AG04450 (cell line): ENCODE results near the gene HBA2. TPM values are rescaled to one million over a fixed set of nuclear protein-coding genes. Genes with fewer than 3 reads are reported as not detected.

ENCODE experiments used
- CTCF ChIA-PET: fragments of 300-600, 350-600 bp; formaldehyde crosslinking; extraction: SDS; loops from one replicate; lab custom pipeline; 2022; ENCODE audit warnings: antibody characterized with exemption, inconsistent platforms; lab: Charles Lee
- POLR2A ChIA-PET: fragments of 350-600 bp; formaldehyde crosslinking; extraction: SDS; loops from one replicate; lab custom pipeline; 2021; ENCODE audit warnings: antibody characterized with exemption, inconsistent platforms; lab: Yijun Ruan, JAX
- DNase-seq: peaks from one replicate; pipeline ENCODE4 v3.0.0-alpha.2; 2011; ENCODE audit warnings: low read depth, low spot score
- H3K27ac ChIP-seq: one replicate; pipeline ENCODE4 v1.5.1; 2012; ENCODE audit warnings: low read depth, low read length, control low read depth
- H3K27me3 ChIP-seq: one replicate; pipeline ENCODE4 v1.6.0; 2012; ENCODE audit warnings: low read length; ENCODE audit not compliant: control insufficient read depth, insufficient read depth
- H3K4me3 ChIP-seq: 2 replicates; pipeline ENCODE4 v1.5.1; 2011; ENCODE audit warnings: mild to moderate bottlenecking, low read depth, low read length, control low read depth
- H3K9me3 ChIP-seq: 2 replicates; pipeline ENCODE4 v1.5.1; 2012; ENCODE audit warnings: low read length; ENCODE audit not compliant: control insufficient read depth, insufficient read depth
- polyA plus RNA-seq: library from polyadenylated mRNA; depleted of rRNA; stranded (reverse); fragments of >200 nt; gene quantifications from 2 replicates; pipeline ENCODE4 v1.2.3, GENCODE V29; 2011
- TF ChIP-seq, protein P1 (sequence below): IDR thresholded peaks from 2 replicates; pipeline ENCODE4 v1.5.1; 2011; ENCODE audit warnings: low read depth, low read length, control low read depth, inconsistent platforms

HBA2 gene
- polyA plus RNA-seq, 1 experiment = not detected

DNA sequence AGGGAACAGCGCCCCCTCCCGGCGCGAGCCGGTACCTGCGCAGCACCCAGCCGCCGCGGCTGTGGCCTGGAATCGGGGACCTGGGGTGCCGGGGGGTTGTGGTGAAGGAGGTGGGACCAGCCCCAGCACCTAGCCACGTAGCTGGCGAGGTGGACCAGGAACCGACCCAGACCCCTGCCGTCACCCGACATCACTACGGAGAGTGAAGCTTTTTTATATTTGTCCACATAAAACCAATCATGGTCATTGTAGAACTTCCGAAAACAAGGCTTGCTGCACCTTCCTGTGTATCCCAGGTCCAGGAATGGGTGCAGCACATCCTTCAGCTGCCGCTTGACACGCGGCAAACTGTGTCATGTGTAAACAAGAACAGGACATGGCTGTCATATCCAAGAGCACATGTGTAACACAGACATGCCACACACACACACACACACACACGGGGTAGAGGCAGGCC lies 8.9 kb downstream of the HBA2 start:
- ChIA-PET POLR2A (interaction anchor here (0.8 kb wide), 1 partner anchor 25 kb away, joined by 5 read pairs; no protein-coding TSS in a partner anchor), CTCF (interaction anchor here (0.6 to 4.0 kb wide), 22 partner anchors 9 to 181 kb away, joined by 3 to 89 read pairs (median 4); no protein-coding TSS in a partner anchor)
- no peak for DNase-seq
- Histone ChIP-seq H3K27me3 (peaks cover 25% of the 10 kb centered on the region), H3K9me3 (no peaks in the 10 kb centered on the region), H3K4me3 (no peak overlapping the region), H3K27ac (no peak overlapping the region)
- TF ChIP-seq, protein P1, sequence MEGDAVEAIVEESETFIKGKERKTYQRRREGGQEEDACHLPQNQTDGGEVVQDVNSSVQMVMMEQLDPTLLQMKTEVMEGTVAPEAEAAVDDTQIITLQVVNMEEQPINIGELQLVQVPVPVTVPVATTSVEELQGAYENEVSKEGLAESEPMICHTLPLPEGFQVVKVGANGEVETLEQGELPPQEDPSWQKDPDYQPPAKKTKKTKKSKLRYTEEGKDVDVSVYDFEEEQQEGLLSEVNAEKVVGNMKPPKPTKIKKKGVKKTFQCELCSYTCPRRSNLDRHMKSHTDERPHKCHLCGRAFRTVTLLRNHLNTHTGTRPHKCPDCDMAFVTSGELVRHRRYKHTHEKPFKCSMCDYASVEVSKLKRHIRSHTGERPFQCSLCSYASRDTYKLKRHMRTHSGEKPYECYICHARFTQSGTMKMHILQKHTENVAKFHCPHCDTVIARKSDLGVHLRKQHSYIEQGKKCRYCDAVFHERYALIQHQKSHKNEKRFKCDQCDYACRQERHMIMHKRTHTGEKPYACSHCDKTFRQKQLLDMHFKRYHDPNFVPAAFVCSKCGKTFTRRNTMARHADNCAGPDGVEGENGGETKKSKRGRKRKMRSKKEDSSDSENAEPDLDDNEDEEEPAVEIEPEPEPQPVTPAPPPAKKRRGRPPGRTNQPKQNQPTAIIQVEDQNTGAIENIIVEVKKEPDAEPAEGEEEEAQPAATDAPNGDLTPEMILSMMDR = peak; percentile 89

DNA sequence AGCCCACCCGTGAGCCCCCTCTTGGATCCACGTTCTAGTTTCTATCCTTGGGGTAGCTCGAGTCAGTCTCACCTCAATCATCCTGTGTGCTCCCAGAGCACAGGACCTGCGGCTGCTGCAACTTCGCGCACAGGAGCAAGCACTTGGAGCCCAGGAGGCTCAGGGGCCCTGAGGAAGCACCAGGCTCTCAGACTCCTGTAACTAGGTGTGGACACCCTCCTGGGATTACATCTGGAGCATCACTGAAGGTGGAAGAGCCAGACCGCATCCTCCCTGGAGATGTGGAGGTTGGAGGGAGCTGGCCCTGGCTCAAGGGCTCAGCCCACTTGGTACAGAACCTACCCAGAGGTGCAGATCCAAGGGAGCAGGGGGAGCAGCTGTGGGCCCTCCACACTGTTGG lies 10.3 kb downstream of the HBA2 start:
- no peak for DNase-seq
- CTCF ChIA-PET = interaction anchor here (0.7 to 4.0 kb wide), 2 partner anchors 77 to 179 kb away, joined by 3 to 89 read pairs; no protein-coding TSS in a partner anchor
- peaks cover 16% of the 10 kb centered on the region for H3K27me3 ChIP-seq
- TF ChIP-seq, protein P1 = no peak
- POLR2A ChIA-PET = interaction anchor here (0.6 kb wide), 1 partner anchor 10 kb away, joined by 5 read pairs; no protein-coding TSS in a partner anchor
- H3K27ac ChIP-seq = no peak overlapping the region
- H3K9me3 ChIP-seq = peaks cover 4% of the 10 kb centered on the region; the same call in 1 of the 2 replicates
- no peak overlapping the region for H3K4me3 ChIP-seq

DNA sequence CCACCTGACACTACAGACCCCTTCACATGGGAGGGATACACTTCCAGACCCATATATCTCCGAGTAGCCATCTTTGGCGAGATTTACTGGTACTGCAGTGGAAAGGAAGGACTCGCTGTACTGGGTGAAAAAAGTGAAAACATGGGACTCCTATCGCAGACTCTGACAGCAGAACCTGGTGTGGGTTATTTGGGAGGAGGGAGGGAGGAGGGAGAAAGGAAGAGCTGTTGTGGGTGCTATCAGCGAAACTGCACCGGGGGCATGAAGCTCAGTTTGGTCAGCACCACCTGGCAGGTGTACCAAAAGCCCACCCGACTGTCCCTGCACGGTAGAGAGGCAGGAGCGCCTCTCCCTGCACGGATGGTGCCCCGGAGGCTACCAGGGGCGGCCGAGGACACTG lies 12.5 kb downstream of the HBA2 start:
- DNase-seq = no peak
- Histone ChIP-seq H3K27ac (no peak overlapping the region), H3K4me3 (no peak overlapping the region), H3K9me3 (peaks cover 4% of the 10 kb centered on the region; the same call in 1 of the 2 replicates), H3K27me3 (no peaks in the 10 kb centered on the region)
- CTCF ChIA-PET = interaction anchor here (1.6 kb wide), 1 partner anchor 168 kb away, joined by 3 read pairs; no protein-coding TSS in a partner anchor
- TF ChIP-seq, protein P1 = no peak
- POLR2A ChIA-PET = interaction anchor here (0.6 kb wide), 1 partner anchor 412 kb away, joined by 5 read pairs; no protein-coding TSS in a partner anchor

DNA sequence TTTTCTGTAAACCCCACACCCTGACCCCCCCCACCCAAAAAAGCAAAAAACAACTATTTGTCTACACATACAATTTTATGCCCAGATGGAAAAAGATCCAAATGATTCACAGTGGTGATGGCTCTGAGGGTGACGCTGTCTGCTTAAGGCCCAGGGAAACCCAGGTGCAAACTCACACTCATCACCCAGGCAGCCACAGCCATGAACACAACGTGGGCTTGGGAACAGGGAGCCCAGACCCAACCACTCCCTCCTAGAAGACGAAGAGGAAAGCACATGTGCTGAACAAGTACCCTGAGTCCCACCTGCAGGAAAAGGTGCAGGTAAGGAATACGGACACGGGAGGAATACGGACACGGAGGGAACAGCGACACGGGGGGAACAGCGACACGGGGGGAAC lies 13.0 kb downstream of the HBA2 start:
- TF ChIP-seq, protein P1 = no peak
- Histone ChIP-seq H3K4me3 (no peak overlapping the region), H3K27me3 (no peaks in the 10 kb centered on the region), H3K9me3 (peaks cover 4% of the 10 kb centered on the region; the same call in 1 of the 2 replicates), H3K27ac (no peak overlapping the region)
- ChIA-PET POLR2A (interaction anchor here (0.6 kb wide), 1 partner anchor 412 kb away, joined by 5 read pairs; no protein-coding TSS in a partner anchor), CTCF (no interaction called here)
- no peak for DNase-seq

DNA sequence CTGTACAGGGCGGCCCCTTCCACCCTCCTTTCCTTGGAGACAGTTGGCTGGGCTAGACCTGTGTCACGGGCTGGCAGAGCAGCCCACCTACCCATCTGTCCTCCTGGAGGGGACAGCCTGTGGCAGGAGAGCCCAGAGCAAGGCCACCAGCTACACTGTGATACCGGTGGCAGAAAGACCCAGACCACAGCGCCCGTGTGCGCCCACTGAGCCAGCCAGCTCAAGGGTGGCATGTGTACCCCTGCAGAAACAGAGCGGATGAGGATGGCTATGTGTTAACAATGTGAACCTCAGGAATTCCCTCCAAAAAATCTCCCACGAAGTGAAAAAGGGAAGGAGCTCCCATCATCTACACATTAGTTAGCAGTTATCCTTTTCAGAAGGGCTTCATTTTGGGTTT lies 14.7 kb downstream of the HBA2 start:
- DNase-seq = no peak
- Histone ChIP-seq H3K27ac (no peak overlapping the region), H3K27me3 (no peaks in the 10 kb centered on the region), H3K9me3 (peaks cover 4% of the 10 kb centered on the region; the same call in 1 of the 2 replicates), H3K4me3 (no peak overlapping the region)
- ChIA-PET CTCF (interaction anchor here (1.1 kb wide), 1 partner anchor 80 kb away, joined by 3 read pairs; no protein-coding TSS in a partner anchor), POLR2A (no interaction called here)
- TF ChIP-seq, protein P1 = no peak
